HEK293T (cell line): Measurements from ENCODE around the gene JMJD4.
"Not testable (repeated sequence)": the region's sequence is repeated elsewhere in the genome, so short reads cannot be mapped to it uniquely, and the experiment has no call there.

Experiments
- CTCF ChIA-PET: fragments of 350-600 bp; formaldehyde crosslinking; extraction: SDS; loops from one replicate; lab custom pipeline; 2021; ENCODE audit warnings: antibody characterized with exemption, inconsistent platforms; lab: Yijun Ruan, JAX
- POLR2A ChIA-PET: fragments of 350-600 bp; formaldehyde crosslinking; extraction: SDS; loops from one replicate; lab custom pipeline; 2020; ENCODE audit warnings: antibody characterized with exemption, inconsistent platforms; lab: Yijun Ruan, JAX
- DNase-seq: peaks from one replicate; pipeline ENCODE4 v3.0.0; 2012; ENCODE audit warnings: mixed read lengths; ENCODE audit errors: extremely low spot score
- ARNT ChIP-seq: fragments of 450-650 bp; IDR thresholded peaks from 2 replicates; pipeline ENCODE4 v1.6.1; 2017; ENCODE audit warnings: mild to moderate bottlenecking
- BHLHE40 ChIP-seq: fragments of 450-650 bp; IDR thresholded peaks from 2 replicates; pipeline ENCODE4 v1.6.1; 2016; ENCODE audit warnings: mild to moderate bottlenecking, moderate library complexity, borderline replicate concordance
- CTBP1 ChIP-seq: fragments of 450-650 bp; IDR thresholded peaks from 2 replicates; pipeline ENCODE4 v1.6.1; 2016; ENCODE audit warnings: borderline replicate concordance
- ELF4 ChIP-seq: fragments of 450-650 bp; IDR thresholded peaks from 2 replicates; pipeline ENCODE4 v1.6.1; 2017; ENCODE audit warnings: antibody characterized with exemption
- FOXA1 ChIP-seq: fragments of 450-650 bp; IDR thresholded peaks from 2 replicates; pipeline ENCODE4 v1.6.1; 2016; ENCODE audit warnings: mild to moderate bottlenecking
- FOXK2 ChIP-seq: fragments of 450-650 bp; IDR thresholded peaks from 2 replicates; pipeline ENCODE4 v1.6.1; 2016; ENCODE audit warnings: mild to moderate bottlenecking
- FOXM1 ChIP-seq: fragments of 450-650 bp; IDR thresholded peaks from 2 replicates; pipeline ENCODE4 v1.6.1; 2017; ENCODE audit warnings: mild to moderate bottlenecking, borderline replicate concordance
- HDGF ChIP-seq: fragments of 450-650 bp; IDR thresholded peaks from 2 replicates; pipeline ENCODE4 v1.6.1; 2017; ENCODE audit warnings: antibody characterized with exemption, borderline replicate concordance
- L3MBTL2 ChIP-seq: fragments of 450-650 bp; conservative IDR thresholded peaks from 2 replicates; pipeline ENCODE4 v1.6.1; 2016; ENCODE audit warnings: mild to moderate bottlenecking
- LEF1 ChIP-seq: fragments of 450-650 bp; IDR thresholded peaks from 2 replicates; pipeline ENCODE4 v1.6.1; 2017; ENCODE audit warnings: mild to moderate bottlenecking, borderline replicate concordance
- NFRKB ChIP-seq: fragments of 450-650 bp; IDR thresholded peaks from 2 replicates; pipeline ENCODE4 v1.6.1; 2016; ENCODE audit warnings: mild to moderate bottlenecking, moderate library complexity
- SP1 ChIP-seq: fragments of 450-650 bp; IDR thresholded peaks from 2 replicates; pipeline ENCODE4 v1.6.1; 2017
- SUZ12 ChIP-seq: fragments of 450-650 bp; IDR thresholded peaks from 2 replicates; pipeline ENCODE4 v1.6.1; 2016; ENCODE audit warnings: mild to moderate bottlenecking
- TARDBP ChIP-seq: fragments of 450-650 bp; IDR thresholded peaks from 2 replicates; pipeline ENCODE4 v1.6.1; 2016
- ZNF384 ChIP-seq: fragments of 450-650 bp; IDR thresholded peaks from 2 replicates; pipeline ENCODE4 v1.6.1; 2016
- TF ChIP-seq, protein P1 (sequence below): fragments of 450-650 bp; IDR thresholded peaks from 2 replicates; pipeline ENCODE4 v1.6.1; 2016

JMJD4 gene

DNA sequence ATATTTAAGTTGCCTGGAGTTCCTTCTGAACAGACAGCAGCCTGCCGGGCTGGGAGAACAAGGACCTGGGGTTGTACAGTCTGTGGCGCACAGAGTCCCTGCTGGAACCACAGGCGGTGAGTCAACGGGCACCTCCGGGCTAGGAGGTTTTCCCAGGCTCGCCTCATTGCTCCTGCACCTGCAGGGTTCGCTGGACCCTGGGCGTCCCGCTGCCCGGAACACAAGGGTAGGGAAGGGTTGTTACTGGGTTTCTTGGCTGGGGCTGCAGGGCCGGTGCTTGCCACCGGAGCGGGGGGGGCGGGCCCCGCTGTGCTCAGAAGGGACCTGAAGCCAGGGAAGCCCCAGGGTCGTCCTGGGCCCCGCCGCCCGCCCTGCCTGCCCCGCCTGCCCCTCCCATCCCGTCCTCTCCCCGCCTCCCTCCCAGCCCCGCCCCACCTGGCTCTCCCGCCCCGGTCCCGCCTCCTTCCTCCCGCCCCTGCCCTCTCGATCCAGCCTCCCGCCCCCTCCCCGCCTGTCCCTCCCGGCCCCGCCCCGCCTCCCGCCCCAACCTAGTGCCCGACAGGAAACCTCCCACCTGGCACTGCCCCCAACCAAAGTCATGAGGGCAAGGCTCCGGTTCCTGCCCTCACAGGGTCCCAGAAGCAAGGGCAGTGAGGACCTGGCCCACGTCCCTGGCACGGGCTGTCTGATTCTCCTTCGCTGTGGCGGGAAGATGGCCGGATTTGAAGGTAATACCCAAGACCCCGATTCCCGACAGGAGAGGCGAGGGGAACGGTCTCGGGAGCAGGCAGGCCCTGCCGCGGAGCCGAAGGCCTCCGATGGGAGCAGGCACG, 6.8 kb downstream of the JMJD4 start:
- TF ChIP-seq ELF4 (no peak), FOXM1 (no peak), SP1 (no peak), ZNF384 (no peak), L3MBTL2 (peak; percentile 96)
- DNase-seq = peak; percentile 90
- ChIA-PET POLR2A (no interaction called here), CTCF (no interaction called here)

GRCh38 chr1:227726924-227727599, 8.0 kb downstream of the JMJD4 start:
- TF ChIP-seq ARNT (no peak), FOXM1 (no peak), FOXK2 (no peak), NFRKB (no peak), TARDBP (no peak), CTBP1 (no peak), ZNF384 (no peak)

DNA sequence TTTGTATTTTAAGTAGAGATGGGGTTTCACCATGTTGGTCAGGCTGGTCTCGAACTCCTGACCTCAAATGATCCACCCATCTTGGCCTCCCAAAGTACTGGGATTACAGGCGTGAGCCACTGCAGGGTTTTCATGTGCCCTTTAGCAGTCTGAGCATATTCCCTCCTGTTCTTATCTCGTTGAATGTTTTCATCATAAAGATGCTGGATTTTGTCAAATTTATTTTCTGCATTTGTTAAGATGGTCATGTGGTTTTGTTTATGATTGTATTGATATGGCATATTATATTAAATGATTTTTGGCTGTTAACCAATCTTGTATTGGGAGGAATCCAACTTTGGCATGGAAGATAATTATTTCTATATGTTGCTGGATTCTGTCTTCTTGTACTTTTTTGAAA, 8.8 kb downstream of the JMJD4 start:
- no peak for DNase-seq
- POLR2A ChIA-PET = no interaction called here
- CTCF ChIA-PET = no interaction called here
- no peak for TF ChIP-seq SP1
- no peak for TF ChIP-seq FOXK2
- TF ChIP-seq FOXM1 = no peak
- no peak for TF ChIP-seq CTBP1
- TF ChIP-seq ZNF384 = 0 out of 2 replicates have a peak, but pooled peaks have one; percentile 3
- TF ChIP-seq LEF1 = no peak
- TF ChIP-seq SUZ12 = no peak
- TF ChIP-seq BHLHE40 = no peak
- TF ChIP-seq HDGF = no peak

More at GRCh38 chr1:227726924-227727599, 8.0 kb downstream of the JMJD4 start:
- CTCF ChIA-PET = no interaction called here
- no peak for DNase-seq
- POLR2A ChIA-PET = no interaction called here

GRCh38 chr1:227725046-227725445, 10.1 kb downstream of the JMJD4 start:
- POLR2A ChIA-PET = no interaction called here
- no peak for TF ChIP-seq TARDBP
- TF ChIP-seq L3MBTL2 = no peak
- TF ChIP-seq ZNF384 = no peak
- TF ChIP-seq BHLHE40 = no peak
- no peak for TF ChIP-seq FOXA1
- TF ChIP-seq NFRKB = no peak
- no peak for TF ChIP-seq FOXK2
- TF ChIP-seq LEF1 = no peak
- CTCF ChIA-PET = no interaction called here
- DNase-seq = no peak

GRCh38 chr1:227723474-227723873, 11.6 kb downstream of the JMJD4 start:
- POLR2A ChIA-PET = no interaction called here
- CTCF ChIA-PET = no interaction called here
- TF ChIP-seq TARDBP (no peak), CTBP1 (no peak), BHLHE40 (no peak), SUZ12 (no peak), ARNT (no peak), L3MBTL2 (no peak), FOXM1 (no peak), FOXA1 (no peak), ZNF384 (no peak)
- no peak for DNase-seq

DNA sequence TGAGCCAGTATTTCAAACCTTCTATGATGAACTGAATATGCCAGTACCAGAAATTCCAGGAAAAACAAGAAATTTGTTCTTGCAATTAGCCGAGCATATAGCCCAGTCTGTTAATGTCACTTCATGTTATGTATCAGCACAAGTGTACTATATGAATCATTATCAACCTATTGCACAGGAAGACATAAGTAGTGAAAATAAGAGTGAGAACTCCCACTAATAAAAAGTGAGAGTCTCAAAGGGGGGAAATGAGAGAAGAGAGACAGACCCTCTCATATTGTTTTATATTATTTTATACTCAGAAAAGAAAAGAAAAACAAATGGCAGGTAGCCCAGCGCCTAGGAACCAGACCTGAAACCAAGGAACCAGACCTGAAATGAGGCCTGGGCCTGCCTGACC, 16.2 kb downstream of the JMJD4 start:
- DNase-seq = no peak
- ChIA-PET POLR2A (no interaction called here), CTCF (no interaction called here)
- TF ChIP-seq BHLHE40 = no peak
- no peak for TF ChIP-seq SUZ12
- no peak for TF ChIP-seq SP1
- no peak for TF ChIP-seq LEF1
- TF ChIP-seq FOXA1 = no peak
- no peak for TF ChIP-seq NFRKB
- TF ChIP-seq, protein P1, sequence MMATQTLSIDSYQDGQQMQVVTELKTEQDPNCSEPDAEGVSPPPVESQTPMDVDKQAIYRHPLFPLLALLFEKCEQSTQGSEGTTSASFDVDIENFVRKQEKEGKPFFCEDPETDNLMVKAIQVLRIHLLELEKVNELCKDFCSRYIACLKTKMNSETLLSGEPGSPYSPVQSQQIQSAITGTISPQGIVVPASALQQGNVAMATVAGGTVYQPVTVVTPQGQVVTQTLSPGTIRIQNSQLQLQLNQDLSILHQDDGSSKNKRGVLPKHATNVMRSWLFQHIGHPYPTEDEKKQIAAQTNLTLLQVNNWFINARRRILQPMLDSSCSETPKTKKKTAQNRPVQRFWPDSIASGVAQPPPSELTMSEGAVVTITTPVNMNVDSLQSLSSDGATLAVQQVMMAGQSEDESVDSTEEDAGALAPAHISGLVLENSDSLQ = no peak
- no peak for TF ChIP-seq CTBP1
- TF ChIP-seq ELF4 = no peak
- no peak for TF ChIP-seq TARDBP
- no peak for TF ChIP-seq FOXK2
- no peak for TF ChIP-seq ARNT
- no peak for TF ChIP-seq FOXM1
- no peak for TF ChIP-seq ZNF384

DNA sequence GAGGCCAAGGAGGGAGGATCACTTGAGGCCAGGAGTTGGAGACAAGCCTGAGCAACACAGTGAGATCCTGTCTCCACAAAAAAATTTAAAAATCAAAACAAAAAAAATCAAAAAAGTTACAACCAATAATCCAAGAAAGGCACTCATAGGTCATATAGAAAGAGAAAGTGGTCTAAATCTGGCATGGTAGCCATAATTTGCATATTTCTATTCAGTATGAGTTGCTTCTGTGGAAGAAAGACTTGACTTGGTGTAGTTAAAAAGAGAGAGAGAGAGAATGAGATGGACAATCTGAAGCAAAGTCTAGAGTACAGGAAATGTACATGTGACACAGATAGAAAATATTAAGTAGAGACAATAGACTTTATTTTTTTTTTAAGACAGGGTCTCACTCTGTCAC, 22.5 kb downstream of the JMJD4 start:
- TF ChIP-seq HDGF (no peak), L3MBTL2 (no peak), CTBP1 (no peak), TARDBP (no peak), NFRKB (no peak), SP1 (no peak), ELF4 (no peak), FOXK2 (no peak), FOXA1 (no peak), ZNF384 (no peak), ARNT (no peak)
- TF ChIP-seq, protein P1 = no peak
- ChIA-PET POLR2A (no interaction called here), CTCF (no interaction called here)

GRCh38 chr1:227710474-227710873, 24.6 kb downstream of the JMJD4 start:
- DNase-seq, POLR2A ChIA-PET, CTCF ChIA-PET: not testable (repeated sequence)

More for the DNA sequence above, 22.5 kb downstream of the JMJD4 start:
- DNase-seq = no peak
